KMS-11 (cell line): ENCODE measurements around the gene LMO7.

Source experiments
- H2AFZ ChIP-seq: fragments of 200-600 bp; sonication (generic); 2 replicates; pipeline ENCODE4 v1.6.1; 2016; ENCODE audit warnings: antibody characterized with exemption, mixed run types, low read depth
- H3K27ac ChIP-seq: fragments of 200-600 bp; sonication (generic); 2 replicates; pipeline ENCODE4 v1.6.1; 2016; ENCODE audit warnings: mild to moderate bottlenecking, mixed run types
- H3K27me3 ChIP-seq: fragments of 200-600 bp; sonication (generic); 2 replicates; pipeline ENCODE4 v1.6.1; 2017; ENCODE audit warnings: mild to moderate bottlenecking, low read depth, mixed run types, moderate library complexity; ENCODE audit not compliant: insufficient read depth
- H3K36me3 ChIP-seq: fragments of 200-600 bp; sonication (generic); 2 replicates; pipeline ENCODE4 v1.6.1; 2017; ENCODE audit warnings: mild to moderate bottlenecking, mixed run types; ENCODE audit not compliant: insufficient read depth
- H3K4me1 ChIP-seq: fragments of 200-600 bp; sonication (generic); 2 replicates; pipeline ENCODE4 v1.6.1; 2016; ENCODE audit warnings: mild to moderate bottlenecking, low read depth, mixed run types; ENCODE audit not compliant: poor library complexity, severe bottlenecking
- H3K4me2 ChIP-seq: fragments of 200-600 bp; sonication (generic); 2 replicates; pipeline ENCODE4 v1.7.0; 2016; ENCODE audit warnings: mild to moderate bottlenecking, mixed run types
- H3K4me3 ChIP-seq: fragments of 200-600 bp; sonication (generic); IDR thresholded peaks from 2 replicates; pipeline ENCODE4 v1.6.1; 2017; ENCODE audit warnings: low read depth, low read length, mixed read lengths; ENCODE audit not compliant: insufficient read depth
- H3K79me2 ChIP-seq: fragments of 200-600 bp; sonication (generic); 2 replicates; pipeline ENCODE4 v1.6.1; 2016; ENCODE audit warnings: low read depth, mixed run types; ENCODE audit not compliant: insufficient read depth
- H3K9ac ChIP-seq: fragments of 200-600 bp; sonication (generic); 2 replicates; pipeline ENCODE4 v1.6.1; 2016; ENCODE audit warnings: mild to moderate bottlenecking, mixed run types
- H4K20me1 ChIP-seq: fragments of 200-600 bp; sonication (generic); 2 replicates; pipeline ENCODE4 v1.6.1; 2016; ENCODE audit warnings: mild to moderate bottlenecking, mixed run types; ENCODE audit not compliant: insufficient read depth
- TF ChIP-seq, protein P1 (sequence below): fragments of 200-600 bp; sonication (generic); conservative IDR thresholded peaks from 2 replicates; pipeline ENCODE4 v1.6.1; 2017; ENCODE audit warnings: low read depth, mild to moderate bottlenecking, antibody characterized with exemption, low read length, moderate library complexity, mixed read lengths

Gene LMO7

DNA sequence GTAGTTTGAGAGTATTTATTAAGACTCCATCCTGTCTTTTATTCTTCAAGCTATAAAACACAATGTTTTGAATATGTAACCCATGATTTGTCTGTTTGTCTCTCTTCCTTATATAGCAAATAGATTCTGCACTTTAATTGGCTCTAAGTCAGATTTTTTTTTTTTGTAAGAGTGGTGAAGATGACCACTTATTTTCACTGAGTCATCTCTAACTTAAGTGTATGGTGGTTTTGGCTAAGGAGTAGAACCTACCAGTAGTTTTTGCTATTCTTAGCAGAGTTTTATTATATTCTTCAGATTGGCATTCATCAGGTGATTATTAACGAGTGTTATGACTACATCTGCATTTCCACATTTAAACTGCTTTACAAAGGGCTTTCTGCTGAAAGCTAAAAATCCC is 194.7 kb downstream of the LMO7 start:
- no peak overlapping the region for H3K4me3 ChIP-seq
- no peaks in the 10 kb centered on the region for H3K27me3 ChIP-seq
- no peaks in the 10 kb centered on the region for H3K79me2 ChIP-seq
- no peak overlapping the region for H3K9ac ChIP-seq
- TF ChIP-seq, protein P1, sequence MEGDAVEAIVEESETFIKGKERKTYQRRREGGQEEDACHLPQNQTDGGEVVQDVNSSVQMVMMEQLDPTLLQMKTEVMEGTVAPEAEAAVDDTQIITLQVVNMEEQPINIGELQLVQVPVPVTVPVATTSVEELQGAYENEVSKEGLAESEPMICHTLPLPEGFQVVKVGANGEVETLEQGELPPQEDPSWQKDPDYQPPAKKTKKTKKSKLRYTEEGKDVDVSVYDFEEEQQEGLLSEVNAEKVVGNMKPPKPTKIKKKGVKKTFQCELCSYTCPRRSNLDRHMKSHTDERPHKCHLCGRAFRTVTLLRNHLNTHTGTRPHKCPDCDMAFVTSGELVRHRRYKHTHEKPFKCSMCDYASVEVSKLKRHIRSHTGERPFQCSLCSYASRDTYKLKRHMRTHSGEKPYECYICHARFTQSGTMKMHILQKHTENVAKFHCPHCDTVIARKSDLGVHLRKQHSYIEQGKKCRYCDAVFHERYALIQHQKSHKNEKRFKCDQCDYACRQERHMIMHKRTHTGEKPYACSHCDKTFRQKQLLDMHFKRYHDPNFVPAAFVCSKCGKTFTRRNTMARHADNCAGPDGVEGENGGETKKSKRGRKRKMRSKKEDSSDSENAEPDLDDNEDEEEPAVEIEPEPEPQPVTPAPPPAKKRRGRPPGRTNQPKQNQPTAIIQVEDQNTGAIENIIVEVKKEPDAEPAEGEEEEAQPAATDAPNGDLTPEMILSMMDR: no peak
- no peak overlapping the region for H3K4me2 ChIP-seq
- no peak overlapping the region for H2AFZ ChIP-seq
- no peaks in the 10 kb centered on the region for H3K4me1 ChIP-seq
- H3K36me3 ChIP-seq: no peaks in the 10 kb centered on the region
- H3K27ac ChIP-seq: no peak overlapping the region
- H4K20me1 ChIP-seq: no peaks in the 10 kb centered on the region

DNA sequence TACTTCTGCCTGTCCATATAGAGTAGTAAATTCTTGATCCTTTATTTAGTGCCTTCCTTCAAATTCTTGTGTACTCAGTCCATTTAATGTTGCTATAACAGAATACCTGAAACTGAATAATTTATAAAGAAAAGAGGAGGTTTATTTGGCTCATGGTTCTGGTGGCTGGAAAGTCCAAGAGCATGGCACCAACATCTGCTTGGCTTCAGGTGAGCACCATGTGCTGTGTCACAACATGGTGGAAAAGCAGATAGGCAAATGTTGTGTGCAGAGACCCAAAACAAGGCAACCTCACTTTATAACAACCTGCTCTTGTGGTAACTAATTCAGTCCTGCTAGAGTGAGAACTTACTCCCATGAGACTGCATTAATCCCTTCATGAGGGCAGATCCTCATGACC is 195.3 kb downstream of the LMO7 start:
- no peak overlapping the region for H3K27ac ChIP-seq
- no peaks in the 10 kb centered on the region for H3K4me1 ChIP-seq
- H3K36me3 ChIP-seq: no peaks in the 10 kb centered on the region
- no peak overlapping the region for H3K4me2 ChIP-seq
- no peaks in the 10 kb centered on the region for H3K27me3 ChIP-seq
- H3K9ac ChIP-seq: no peak overlapping the region
- H3K79me2 ChIP-seq: no peaks in the 10 kb centered on the region
- TF ChIP-seq, protein P1: no peak
- H2AFZ ChIP-seq: no peak overlapping the region
- H4K20me1 ChIP-seq: no peaks in the 10 kb centered on the region
- no peak overlapping the region for H3K4me3 ChIP-seq

DNA sequence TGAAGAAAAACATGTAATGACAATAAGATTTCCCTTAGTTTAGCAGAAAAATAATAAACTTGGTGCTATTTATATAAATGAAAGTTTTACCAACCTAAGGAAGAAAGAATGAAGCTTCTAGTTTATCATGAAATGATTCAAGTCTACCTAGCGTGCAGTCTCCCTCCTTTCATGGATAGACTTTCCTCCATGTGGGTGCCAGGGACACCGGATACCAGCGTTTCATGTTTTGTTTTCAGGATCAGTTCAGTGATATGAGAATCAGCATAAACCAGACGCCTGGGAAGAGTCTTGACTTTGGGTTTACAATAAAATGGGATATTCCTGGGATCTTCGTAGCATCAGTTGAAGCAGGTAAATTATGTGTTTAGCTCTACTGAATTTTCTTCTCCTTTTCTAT is 196.7 kb downstream of the LMO7 start:
- Histone ChIP-seq H2AFZ (no peak overlapping the region), H4K20me1 (no peaks in the 10 kb centered on the region), H3K79me2 (no peaks in the 10 kb centered on the region), H3K27ac (no peak overlapping the region), H3K36me3 (no peaks in the 10 kb centered on the region), H3K4me3 (no peak overlapping the region), H3K9ac (no peak overlapping the region), H3K4me2 (no peak overlapping the region), H3K4me1 (no peaks in the 10 kb centered on the region), H3K27me3 (no peaks in the 10 kb centered on the region)
- TF ChIP-seq, protein P1: no peak

DNA sequence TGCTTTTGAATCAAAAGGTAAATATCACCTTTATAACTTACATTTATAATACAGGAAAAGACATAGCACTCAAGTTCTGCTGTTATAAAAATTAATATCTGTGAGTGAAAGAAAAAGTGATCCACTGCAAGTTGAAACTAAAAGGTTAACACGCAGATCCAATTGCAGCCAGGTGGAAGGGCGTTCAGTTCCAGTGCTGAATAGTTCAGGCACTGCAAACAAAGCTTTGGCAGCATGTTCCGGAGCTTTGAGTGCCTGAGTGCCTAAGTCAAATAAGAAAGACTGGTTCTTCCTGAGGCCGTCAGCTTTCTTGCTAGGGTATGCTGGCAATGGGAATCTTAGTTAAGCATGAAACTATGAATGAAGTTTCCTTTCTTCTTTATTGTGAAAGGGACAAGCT is 200.3 kb downstream of the LMO7 start:
- Histone ChIP-seq H2AFZ (no peak overlapping the region), H3K4me2 (no peak overlapping the region), H3K27ac (no peak overlapping the region), H3K4me1 (no peaks in the 10 kb centered on the region), H3K9ac (no peak overlapping the region), H3K36me3 (no peaks in the 10 kb centered on the region), H3K79me2 (no peaks in the 10 kb centered on the region), H3K4me3 (no peak overlapping the region), H3K27me3 (no peaks in the 10 kb centered on the region), H4K20me1 (no peaks in the 10 kb centered on the region)
- TF ChIP-seq, protein P1: no peak
